Measurements from ENCODE around the gene CNOT4. TPM values are rescaled to one million over a fixed set of nuclear protein-coding genes. Genes with fewer than 3 reads are reported as not detected.

CNOT4 gene
- total RNA-seq, 1 experiment from 2014 or later = 14.6 TPM

DNA sequence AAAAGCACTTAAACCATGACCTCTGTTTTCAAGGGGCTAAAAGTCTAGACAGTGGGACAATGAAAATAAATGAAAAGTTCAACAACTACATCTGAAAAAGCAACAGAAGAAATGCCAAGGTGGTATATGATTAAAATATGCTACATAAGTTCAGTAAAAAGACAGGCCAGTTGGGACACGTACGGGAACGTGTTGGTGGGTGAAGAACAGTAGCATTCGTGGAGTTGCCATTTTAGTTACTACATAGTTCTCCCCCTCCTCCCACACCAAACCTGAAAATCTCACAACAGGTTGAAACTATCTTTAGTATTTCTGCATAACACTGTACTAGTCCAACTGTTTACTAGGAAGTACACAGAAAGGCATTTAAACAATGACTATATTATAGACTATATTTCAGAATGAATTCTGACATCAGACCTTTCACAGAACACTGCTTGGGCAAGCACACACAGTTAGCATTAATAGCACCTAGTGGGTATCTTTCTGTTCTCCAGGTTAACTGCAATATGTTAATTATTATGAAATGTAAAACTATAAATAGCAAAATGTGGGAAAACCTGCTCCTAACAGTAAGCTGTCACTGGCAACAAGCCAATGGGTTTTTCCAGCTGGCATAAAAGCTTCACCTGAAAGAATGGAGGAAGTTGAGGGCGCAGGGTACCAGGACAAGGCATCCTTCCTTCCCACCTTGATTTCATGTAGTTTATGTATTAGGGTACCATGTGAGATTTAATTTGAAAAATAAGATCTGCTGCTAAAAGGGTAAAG, 141.3 kb downstream of the CNOT4 start:
- Mint-ChIP-seq H3K27me3 (ENCODE audit: low read depth) (no peaks in the 10 kb centered on the region), H3K36me3 (no peaks in the 10 kb centered on the region), H3K4me1 (peaks cover 10% of the 10 kb centered on the region), H3K9me3 (no peaks in the 10 kb centered on the region), H3K4me3 (no peak overlapping the region), H3K27ac (no peak overlapping the region)
- TF ChIP-seq, protein P1, sequence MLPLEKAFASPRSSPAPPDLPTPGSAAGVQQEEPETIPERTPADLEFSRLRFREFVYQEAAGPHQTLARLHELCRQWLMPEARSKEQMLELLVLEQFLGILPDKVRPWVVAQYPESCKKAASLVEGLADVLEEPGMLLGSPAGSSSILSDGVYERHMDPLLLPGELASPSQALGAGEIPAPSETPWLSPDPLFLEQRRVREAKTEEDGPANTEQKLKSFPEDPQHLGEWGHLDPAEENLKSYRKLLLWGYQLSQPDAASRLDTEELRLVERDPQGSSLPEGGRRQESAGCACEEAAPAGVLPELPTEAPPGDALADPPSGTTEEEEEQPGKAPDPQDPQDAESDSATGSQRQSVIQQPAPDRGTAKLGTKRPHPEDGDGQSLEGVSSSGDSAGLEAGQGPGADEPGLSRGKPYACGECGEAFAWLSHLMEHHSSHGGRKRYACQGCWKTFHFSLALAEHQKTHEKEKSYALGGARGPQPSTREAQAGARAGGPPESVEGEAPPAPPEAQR (CRISPR knock-in tag; IDR thresholded peaks at IDR 0.05) = no peak
- no peak for TF ChIP-seq CBFB (CRISPR knock-in tag; IDR thresholded peaks at IDR 0.05; ENCODE audit: low read depth)
- TF ChIP-seq ZNF423 (CRISPR knock-in tag; IDR thresholded peaks at IDR 0.05) = no peak
- no peak for TF ChIP-seq TCF7 (CRISPR knock-in tag; IDR thresholded peaks at IDR 0.05; ENCODE audit: low read depth)
- TF ChIP-seq, protein P2, sequence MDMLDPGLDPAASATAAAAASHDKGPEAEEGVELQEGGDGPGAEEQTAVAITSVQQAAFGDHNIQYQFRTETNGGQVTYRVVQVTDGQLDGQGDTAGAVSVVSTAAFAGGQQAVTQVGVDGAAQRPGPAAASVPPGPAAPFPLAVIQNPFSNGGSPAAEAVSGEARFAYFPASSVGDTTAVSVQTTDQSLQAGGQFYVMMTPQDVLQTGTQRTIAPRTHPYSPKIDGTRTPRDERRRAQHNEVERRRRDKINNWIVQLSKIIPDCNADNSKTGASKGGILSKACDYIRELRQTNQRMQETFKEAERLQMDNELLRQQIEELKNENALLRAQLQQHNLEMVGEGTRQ (CRISPR knock-in tag; IDR thresholded peaks at IDR 0.05) = no peak
- TF ChIP-seq MXD4 (CRISPR knock-in tag; IDR thresholded peaks at IDR 0.05; ENCODE audit: borderline replicate concordance) = no peak
- TF ChIP-seq, protein P3, sequence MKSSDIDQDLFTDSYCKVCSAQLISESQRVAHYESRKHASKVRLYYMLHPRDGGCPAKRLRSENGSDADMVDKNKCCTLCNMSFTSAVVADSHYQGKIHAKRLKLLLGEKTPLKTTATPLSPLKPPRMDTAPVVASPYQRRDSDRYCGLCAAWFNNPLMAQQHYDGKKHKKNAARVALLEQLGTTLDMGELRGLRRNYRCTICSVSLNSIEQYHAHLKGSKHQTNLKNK (CRISPR knock-in tag; IDR thresholded peaks at IDR 0.05) = no peak
- TF ChIP-seq KAT7 (CRISPR knock-in tag; IDR thresholded peaks at IDR 0.05; ENCODE audit: borderline replicate concordance) = no peak
- no peak for TF ChIP-seq NR2C2 (CRISPR knock-in tag; IDR thresholded peaks at IDR 0.05)
- no peak for TF ChIP-seq NFE2L1 (CRISPR knock-in tag; IDR thresholded peaks at IDR 0.05)
- TF ChIP-seq, protein P4, sequence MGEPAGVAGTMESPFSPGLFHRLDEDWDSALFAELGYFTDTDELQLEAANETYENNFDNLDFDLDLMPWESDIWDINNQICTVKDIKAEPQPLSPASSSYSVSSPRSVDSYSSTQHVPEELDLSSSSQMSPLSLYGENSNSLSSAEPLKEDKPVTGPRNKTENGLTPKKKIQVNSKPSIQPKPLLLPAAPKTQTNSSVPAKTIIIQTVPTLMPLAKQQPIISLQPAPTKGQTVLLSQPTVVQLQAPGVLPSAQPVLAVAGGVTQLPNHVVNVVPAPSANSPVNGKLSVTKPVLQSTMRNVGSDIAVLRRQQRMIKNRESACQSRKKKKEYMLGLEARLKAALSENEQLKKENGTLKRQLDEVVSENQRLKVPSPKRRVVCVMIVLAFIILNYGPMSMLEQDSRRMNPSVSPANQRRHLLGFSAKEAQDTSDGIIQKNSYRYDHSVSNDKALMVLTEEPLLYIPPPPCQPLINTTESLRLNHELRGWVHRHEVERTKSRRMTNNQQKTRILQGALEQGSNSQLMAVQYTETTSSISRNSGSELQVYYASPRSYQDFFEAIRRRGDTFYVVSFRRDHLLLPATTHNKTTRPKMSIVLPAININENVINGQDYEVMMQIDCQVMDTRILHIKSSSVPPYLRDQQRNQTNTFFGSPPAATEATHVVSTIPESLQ (CRISPR knock-in tag; IDR thresholded peaks at IDR 0.05) = no peak
- TF ChIP-seq CREM (CRISPR knock-in tag; IDR thresholded peaks at IDR 0.05) = no peak
- no peak for TF ChIP-seq SP1 (CRISPR knock-in tag; conservative IDR thresholded peaks at IDR 0.05)
- TF ChIP-seq, protein P5, sequence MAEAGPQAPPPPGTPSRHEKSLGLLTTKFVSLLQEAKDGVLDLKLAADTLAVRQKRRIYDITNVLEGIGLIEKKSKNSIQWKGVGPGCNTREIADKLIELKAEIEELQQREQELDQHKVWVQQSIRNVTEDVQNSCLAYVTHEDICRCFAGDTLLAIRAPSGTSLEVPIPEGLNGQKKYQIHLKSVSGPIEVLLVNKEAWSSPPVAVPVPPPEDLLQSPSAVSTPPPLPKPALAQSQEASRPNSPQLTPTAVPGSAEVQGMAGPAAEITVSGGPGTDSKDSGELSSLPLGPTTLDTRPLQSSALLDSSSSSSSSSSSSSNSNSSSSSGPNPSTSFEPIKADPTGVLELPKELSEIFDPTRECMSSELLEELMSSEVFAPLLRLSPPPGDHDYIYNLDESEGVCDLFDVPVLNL (CRISPR knock-in tag; IDR thresholded peaks at IDR 0.05; ENCODE audit: borderline replicate concordance, low read depth) = no peak
- no peak for TF ChIP-seq NR3C1 (CRISPR knock-in tag; conservative IDR thresholded peaks at IDR 0.05; ENCODE audit: low read depth)
- TF ChIP-seq GRHL2 (CRISPR knock-in tag; IDR thresholded peaks at IDR 0.05; ENCODE audit: insufficient replicate concordance, severe bottlenecking) = no peak
- no peak for TF ChIP-seq ZNF263 (CRISPR knock-in tag; IDR thresholded peaks at IDR 0.05; ENCODE audit: low read depth)
- TF ChIP-seq CREB1 (CRISPR knock-in tag; IDR thresholded peaks at IDR 0.05) = no peak
- TF ChIP-seq ZNF416 (CRISPR knock-in tag; IDR thresholded peaks at IDR 0.05) = no peak
- ChIA-PET POLR2A (no interaction called here), CTCF (no interaction called here)
- DNase-seq (ENCODE audit: low spot score) = no peak
- no peak for ATAC-seq

DNA sequence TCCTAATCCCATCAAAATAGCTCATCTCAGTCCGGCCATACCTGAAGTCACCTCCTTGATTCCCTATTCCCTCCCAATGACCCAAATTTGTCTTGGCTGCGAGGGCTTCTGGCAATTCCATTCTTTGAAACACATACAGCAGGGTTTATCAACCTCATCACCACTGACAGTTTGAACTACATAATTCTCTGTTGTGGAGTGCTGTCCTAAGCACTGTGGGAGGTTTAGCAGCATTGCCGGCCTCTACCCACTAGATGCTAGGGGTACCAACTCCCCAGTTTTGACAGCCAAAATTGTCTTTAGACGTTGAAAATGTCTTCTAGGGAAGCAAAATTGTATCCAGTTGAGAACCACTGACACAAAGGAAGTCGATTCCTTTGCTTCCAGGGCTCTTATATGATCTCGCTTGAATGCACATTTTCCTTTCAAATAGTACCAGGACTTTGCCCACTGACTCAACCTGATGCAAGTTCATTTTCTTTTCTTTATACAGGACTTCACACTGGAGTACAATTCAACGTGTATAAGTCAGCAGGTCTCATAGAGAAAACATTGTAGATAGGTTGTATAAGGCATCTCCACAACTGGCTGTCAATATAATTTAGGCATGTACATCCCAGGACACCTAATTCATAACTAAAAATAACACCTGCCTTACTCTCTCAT, 142.9 kb downstream of the CNOT4 start:
- H3K9me3 Mint-ChIP-seq = peaks cover 9% of the 10 kb centered on the region
- ChIA-PET CTCF (interaction anchor here (1.3 kb wide), 1 partner anchor 93 kb away, joined by 6 read pairs; no protein-coding TSS in a partner anchor), POLR2A (no interaction called here)
- H3K4me3 Mint-ChIP-seq = no peak overlapping the region
- no peak overlapping the region for H3K27ac Mint-ChIP-seq
- peaks cover 11% of the 10 kb centered on the region for H3K36me3 Mint-ChIP-seq
- peaks cover 10% of the 10 kb centered on the region for H3K4me1 Mint-ChIP-seq
- ATAC-seq = no peak
- DNase-seq (ENCODE audit: low spot score) = no peak
- H3K27me3 Mint-ChIP-seq (ENCODE audit: low read depth) = no peaks in the 10 kb centered on the region
- TF ChIP-seq JUN (CRISPR knock-in tag; IDR thresholded peaks at IDR 0.05) (no peak), KAT7 (CRISPR knock-in tag; IDR thresholded peaks at IDR 0.05; ENCODE audit: borderline replicate concordance) (no peak), FOXK1 (CRISPR knock-in tag; IDR thresholded peaks at IDR 0.05) (no peak), SOX15 (CRISPR knock-in tag; IDR thresholded peaks at IDR 0.05) (no peak), TEAD4 (CRISPR knock-in tag; IDR thresholded peaks at IDR 0.05) (no peak), ZBTB21 (CRISPR knock-in tag; IDR thresholded peaks at IDR 0.05; ENCODE audit: borderline replicate concordance) (no peak), ZNF219 (CRISPR knock-in tag; IDR thresholded peaks at IDR 0.05; ENCODE audit: borderline replicate concordance) (no peak), OVOL2 (CRISPR knock-in tag; IDR thresholded peaks at IDR 0.05; ENCODE audit: borderline replicate concordance) (no peak)
- TF ChIP-seq, protein P6, sequence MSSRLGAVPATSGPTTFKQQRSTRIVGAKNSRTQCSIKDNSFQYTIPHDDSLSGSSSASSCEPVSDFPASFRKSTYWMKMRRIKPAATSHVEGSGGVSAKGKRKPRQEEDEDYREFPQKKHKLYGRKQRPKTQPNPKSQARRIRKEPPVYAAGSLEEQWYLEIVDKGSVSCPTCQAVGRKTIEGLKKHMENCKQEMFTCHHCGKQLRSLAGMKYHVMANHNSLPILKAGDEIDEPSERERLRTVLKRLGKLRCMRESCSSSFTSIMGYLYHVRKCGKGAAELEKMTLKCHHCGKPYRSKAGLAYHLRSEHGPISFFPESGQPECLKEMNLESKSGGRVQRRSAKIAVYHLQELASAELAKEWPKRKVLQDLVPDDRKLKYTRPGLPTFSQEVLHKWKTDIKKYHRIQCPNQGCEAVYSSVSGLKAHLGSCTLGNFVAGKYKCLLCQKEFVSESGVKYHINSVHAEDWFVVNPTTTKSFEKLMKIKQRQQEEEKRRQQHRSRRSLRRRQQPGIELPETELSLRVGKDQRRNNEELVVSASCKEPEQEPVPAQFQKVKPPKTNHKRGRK (CRISPR knock-in tag; IDR thresholded peaks at IDR 0.05; ENCODE audit: borderline replicate concordance) = no peak

Measured in WTC11 (cell line).